ENCODE results near the gene NUP93. TPM values are rescaled to one million over a fixed set of nuclear protein-coding genes. Genes with fewer than 3 reads are reported as not detected.

Gene NUP93
- total and polyA plus RNA-seq, 2 experiments from 2014 or later, result 139 to 187 TPM

GRCh38 chr16:56847173-56847910, 117.4 kb downstream of the NUP93 start:
- no peaks in the 10 kb centered on the region for H3K27me3 ChIP-seq (ENCODE audit: insufficient read depth)
- H3K79me2 ChIP-seq (replicated peaks; ENCODE audit: insufficient read depth), result no peaks in the 10 kb centered on the region
- H2AFZ ChIP-seq, result no peak overlapping the region
- H4K20me1 ChIP-seq (replicated peaks; ENCODE audit: insufficient read depth), result no peaks in the 10 kb centered on the region; the same call in 1 of the 2 replicates
- DNase-seq (ENCODE audit: low spot score) (no peak), ATAC-seq (no peak)
- no peak overlapping the region for H3K4me3 ChIP-seq
- no peak overlapping the region for H3K4me3 Mint-ChIP-seq
- no peak overlapping the region for H3K4me2 ChIP-seq
- H3K4me1 ChIP-seq (ENCODE audit: insufficient read depth), result peaks cover 17% of the 10 kb centered on the region
- H3K4me1 Mint-ChIP-seq, result peaks cover 37% of the 10 kb centered on the region
- H3F3A ChIP-seq (replicated peaks; ENCODE audit: low read depth), result no peaks in the 10 kb centered on the region
- H3K36me3 Mint-ChIP-seq (ENCODE audit: low read depth), result peaks cover 30% of the 10 kb centered on the region
- H3K27ac ChIP-seq (ENCODE audit: low read depth), result peak overlapping the region; percentile 84; the same call in 1 of the 2 replicates
- peaks cover 13% of the 10 kb centered on the region; the same call in 2 of the 3 replicates for H3K9me3 Mint-ChIP-seq
- H3K9me2 ChIP-seq (ENCODE audit: insufficient read depth), result no peaks in the 10 kb centered on the region
- peak overlapping the region; percentile 63; the same call in 1 of the 2 replicates for H3K27ac Mint-ChIP-seq
- peaks cover 6% of the 10 kb centered on the region; the same call in 1 of the 2 replicates for H3K36me3 ChIP-seq (ENCODE audit: insufficient read depth)
- peaks cover 16% of the 10 kb centered on the region for H3K27me3 Mint-ChIP-seq (ENCODE audit: insufficient read depth, low read depth, poor library complexity)
- TF ChIP-seq EZH2phosphoT487 (IDR thresholded peaks at IDR 0.05; ENCODE audit: unreplicated experiment) (no peak), ETS1 (IDR thresholded peaks at IDR 0.05) (no peak), ZNF331 (CRISPR knock-in tag; IDR thresholded peaks at IDR 0.05; ENCODE audit: low read depth) (no peak), REST (IDR thresholded peaks at IDR 0.05; ENCODE audit: unreplicated experiment) (no peak), ZNF114 (CRISPR knock-in tag; IDR thresholded peaks at IDR 0.05) (no peak), CREB1 (CRISPR knock-in tag; IDR thresholded peaks at IDR 0.05; ENCODE audit: low read depth) (no peak), POLR2AphosphoS5 (IDR thresholded peaks at IDR 0.05; ENCODE audit: low read depth) (no peak), CTCF (conservative IDR thresholded peaks at IDR 0.05; ENCODE audit: low read depth in 2 of 2) (no peak), ZNF462 (CRISPR knock-in tag; IDR thresholded peaks at IDR 0.05) (no peak), NANOG (IDR thresholded peaks at IDR 0.05; ENCODE audit: borderline replicate concordance) (no peak), STAT1 (IDR thresholded peaks at IDR 0.05; ENCODE audit: unreplicated experiment) (no peak), EZH2 (IDR thresholded peaks at IDR 0.05; ENCODE audit: low read depth, unreplicated experiment) (no peak), JUNB (IDR thresholded peaks at IDR 0.05; ENCODE audit: unreplicated experiment) (no peak)

Measured in GM23338 (cell line).